HPDE6-E6E7 (cell line): ENCODE results near the gene LYPLAL1.
"Not testable (repeated sequence)": the region's sequence is repeated elsewhere in the genome, so short reads cannot be mapped to it uniquely, and the experiment has no call there.

ENCODE experiments used
- DNase-seq: peaks from one replicate; pipeline ENCODE4 v3.0.0; 2011; ENCODE audit warnings: missing footprints; ENCODE audit errors: extremely low spot score

LYPLAL1 gene

DNA sequence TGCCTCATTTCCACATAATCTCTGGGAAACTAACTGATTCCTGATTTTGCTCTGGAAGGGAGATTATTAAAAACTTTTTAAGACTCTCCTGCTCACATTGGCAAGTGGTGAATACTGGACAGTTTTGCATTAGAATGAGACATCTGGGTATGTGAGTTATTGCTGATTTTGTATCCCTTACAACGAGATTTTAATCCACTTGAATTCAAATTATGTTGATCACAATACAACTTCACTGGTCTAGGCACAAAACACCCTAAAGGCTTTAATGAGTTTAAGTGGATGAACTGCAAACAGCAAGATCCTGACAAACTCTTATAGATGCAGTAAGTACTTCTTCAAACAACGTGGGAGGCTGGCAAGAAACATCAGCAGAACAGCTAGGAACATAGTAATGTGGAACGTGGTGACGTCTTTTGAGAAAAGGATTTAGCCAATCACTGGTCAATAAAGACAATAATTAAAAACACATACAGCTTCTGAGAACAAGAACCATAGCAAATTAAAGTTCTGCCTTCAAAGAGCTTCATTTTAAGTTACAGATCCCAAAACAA, 10.2 kb upstream of the LYPLAL1 start:
- DNase-seq: no peak

GRCh38 chr1:219171192-219171935, 2.3 kb upstream of the LYPLAL1 start:
- no peak for DNase-seq

GRCh38 chr1:219172821-219173220, 857 bp upstream of the LYPLAL1 start:
- DNase-seq: no peak

DNA sequence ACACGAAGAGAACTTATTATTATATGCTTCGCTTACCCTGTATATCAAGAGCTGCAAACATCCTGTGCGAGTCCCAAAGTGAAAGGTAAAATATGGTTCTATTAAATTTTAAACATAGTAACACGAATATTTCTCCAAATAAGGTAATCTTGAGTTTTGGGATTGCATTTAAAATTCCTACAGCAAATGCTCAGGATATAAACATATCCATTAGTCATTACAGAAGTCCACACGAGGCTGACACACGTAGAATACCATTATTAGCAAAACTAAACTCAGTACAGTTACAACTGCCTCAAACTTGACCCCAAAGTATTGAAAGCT, 282 bp upstream of the LYPLAL1 start:
- DNase-seq: no peak

- no peak for DNase-seq
These were observed 958 bp downstream of the LYPLAL1 start for GRCh38 chr1:219174460-219175211.

- no peak for DNase-seq
These were observed 1.5 kb downstream of the LYPLAL1 start for GRCh38 chr1:219175212-219175564.

- no peak for DNase-seq
These were observed 2.5 kb downstream of the LYPLAL1 start for GRCh38 chr1:219176168-219176567.

GRCh38 chr1:219177363-219177762, 3.7 kb downstream of the LYPLAL1 start:
- DNase-seq: peak; percentile 57

DNA sequence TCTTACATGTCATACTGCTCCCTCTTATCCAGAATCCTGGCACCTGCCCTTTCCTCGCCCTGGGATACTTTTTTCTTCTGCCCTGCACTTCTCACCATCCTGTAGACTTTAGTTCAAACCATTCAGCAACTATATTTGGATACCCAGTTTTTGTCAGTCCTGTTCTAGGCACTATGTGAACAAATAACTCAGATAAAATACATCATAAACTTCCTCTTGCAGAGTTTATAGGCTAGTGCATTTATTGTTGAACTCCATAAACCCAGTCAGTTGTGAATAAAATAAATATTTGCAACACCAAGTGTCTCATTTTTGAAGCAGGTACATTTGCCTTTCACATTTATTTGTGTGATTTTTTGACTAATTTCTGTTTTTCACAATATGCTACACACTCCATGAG, 4.3 kb downstream of the LYPLAL1 start:
- DNase-seq: no peak

GRCh38 chr1:219179293-219179692, 5.6 kb downstream of the LYPLAL1 start:
- DNase-seq: no peak

- DNase-seq: no peak
These were observed 10.7 kb downstream of the LYPLAL1 start for GRCh38 chr1:219184337-219184736.

DNA sequence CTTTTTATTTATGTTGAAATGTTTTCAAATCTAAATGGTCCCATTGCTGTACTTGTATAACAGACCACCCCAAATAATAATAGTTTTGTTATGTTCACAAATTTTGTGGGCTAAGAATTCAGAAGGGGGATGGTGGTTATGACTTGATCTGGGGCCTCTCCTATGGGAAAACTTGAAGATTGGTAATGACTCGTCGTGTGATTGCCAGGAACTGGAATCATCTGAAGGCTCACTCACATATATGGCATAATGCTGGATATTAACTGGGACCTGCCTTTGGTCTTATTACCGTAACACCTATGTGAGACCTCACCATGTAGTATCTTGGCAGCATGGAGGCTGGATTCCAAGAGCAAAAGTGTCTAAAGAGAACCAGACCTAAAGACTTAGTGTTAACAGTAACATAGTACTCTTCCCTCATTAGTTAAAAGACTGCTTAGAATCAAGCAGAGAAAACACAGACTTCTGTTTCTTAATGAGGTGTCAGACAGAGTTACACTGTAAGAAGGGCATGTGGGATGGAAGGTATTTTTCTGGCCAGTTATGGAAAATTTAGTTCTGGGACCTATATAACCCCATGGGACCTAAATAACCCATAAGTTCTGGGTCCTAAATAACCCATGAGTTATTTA, 11.9 kb downstream of the LYPLAL1 start:
- no peak for DNase-seq

DNA sequence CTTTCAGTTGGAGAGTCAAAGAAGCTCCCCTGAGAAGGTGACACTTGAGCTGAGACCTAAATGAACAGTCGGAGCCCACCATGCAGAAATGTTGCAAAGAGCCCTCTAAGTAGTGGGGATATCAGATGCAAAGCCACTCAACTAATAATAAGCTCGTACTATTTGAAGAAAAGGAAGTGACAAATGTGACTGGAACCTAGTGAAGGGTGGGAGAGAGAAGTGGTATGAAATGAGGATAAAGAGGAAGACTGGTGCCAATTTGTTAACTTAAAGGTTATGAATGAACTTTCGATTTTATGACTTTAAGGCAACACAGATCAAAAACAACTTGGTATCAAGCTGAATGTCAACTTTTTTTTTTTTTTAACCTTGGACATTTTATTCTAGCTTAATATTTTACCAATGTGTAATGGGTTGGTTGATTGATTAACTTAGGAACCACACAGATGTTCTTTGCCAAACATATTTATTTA, 14.7 kb downstream of the LYPLAL1 start:
- DNase-seq: no peak

DNA sequence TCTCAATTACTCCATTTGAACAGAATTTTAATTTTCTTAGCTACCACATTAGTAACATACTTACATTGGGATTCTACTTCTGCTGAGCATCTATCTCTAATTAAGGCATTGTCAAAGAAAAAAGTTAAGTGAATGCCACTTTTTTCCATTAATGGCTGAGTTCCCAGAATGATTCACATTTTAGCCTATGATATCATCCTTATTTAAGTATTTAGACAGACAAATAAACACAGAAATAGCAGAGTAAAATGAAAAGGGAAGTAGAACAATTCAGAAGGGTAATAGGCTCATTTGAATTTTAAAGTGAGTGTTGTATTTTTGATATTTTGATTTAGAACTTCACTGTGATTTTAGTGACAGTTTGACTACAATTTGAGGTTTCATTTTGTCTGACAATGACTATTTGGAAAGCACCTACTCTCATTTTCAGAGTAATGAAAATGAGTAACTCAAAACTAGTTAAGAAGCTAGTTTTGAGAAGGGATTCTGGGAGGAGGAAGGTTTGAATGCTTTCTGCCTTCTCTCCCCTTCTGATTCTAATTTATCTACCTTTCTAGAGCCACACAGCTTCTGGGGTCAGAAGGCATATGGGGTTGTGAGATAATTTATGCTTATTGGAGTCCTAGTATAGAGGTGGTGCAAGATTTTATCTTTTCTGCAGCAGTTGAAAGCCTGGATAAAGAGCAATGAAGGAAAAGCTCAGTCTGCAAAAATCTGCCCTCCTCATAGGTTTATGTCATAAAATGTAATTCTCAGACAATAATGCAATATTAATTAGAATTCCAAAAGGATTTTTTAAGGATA, 15.5 kb downstream of the LYPLAL1 start:
- DNase-seq: no peak

DNA sequence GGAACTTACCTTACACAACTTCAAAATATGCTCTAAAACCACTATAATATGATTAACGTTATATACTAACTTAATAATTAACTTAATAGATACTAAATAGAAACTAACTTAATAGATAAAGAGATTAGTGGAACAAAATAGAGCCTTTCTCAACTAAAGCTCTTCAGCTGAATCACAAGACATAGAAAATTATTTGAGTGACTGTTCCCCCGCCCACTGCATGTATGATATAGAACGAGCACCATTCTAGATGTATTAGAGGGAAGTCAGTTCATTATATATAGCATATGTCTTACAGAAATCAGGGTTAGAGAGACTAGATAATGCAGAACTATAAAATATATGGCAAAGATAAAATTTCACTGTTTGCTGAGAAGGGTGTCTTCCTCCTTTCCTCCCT, 16.3 kb downstream of the LYPLAL1 start:
- no peak for DNase-seq

- no peak for DNase-seq
These were observed 16.9 kb downstream of the LYPLAL1 start for GRCh38 chr1:219190605-219191004.

DNA sequence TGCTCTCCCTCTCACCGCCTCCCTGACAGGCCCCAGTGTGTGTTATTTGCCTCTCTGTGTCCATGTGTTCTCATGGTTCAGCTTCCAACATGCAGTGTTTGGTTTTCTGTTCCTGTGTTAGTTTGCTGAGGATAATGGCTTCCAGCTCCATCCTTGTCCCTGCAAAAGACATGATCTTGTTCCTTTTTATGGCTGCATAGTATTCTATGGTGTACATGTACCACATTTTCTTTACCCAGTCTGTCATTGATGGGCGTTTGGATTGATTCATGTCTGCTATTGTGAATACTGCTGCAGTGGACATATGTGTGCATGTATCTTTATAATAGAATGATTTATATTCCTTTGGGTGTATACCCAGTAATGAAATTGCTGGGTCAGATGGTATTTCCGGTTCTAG, 22.2 kb downstream of the LYPLAL1 start:
- DNase-seq: not testable (repeated sequence)

DNA sequence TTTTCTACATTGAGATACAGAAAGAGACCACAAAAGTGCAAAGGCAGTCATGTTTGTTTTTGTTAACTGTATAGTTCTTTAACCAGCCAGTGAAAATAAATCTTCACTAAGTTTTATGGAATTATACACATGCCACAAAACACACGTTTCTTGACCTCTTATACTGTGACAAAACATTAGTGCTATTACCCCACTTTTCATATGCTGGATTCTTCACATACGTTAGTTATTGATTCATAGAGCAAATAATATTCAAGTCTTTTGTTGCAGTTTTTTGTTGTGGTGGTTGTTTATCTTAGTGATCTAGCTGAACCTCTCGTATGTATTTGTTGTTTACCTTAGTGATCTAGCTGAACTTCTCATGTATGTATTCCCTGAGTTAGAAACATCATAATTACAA, 28.0 kb downstream of the LYPLAL1 start:
- DNase-seq: no peak

GRCh38 chr1:219202567-219202966, 28.9 kb downstream of the LYPLAL1 start:
- no peak for DNase-seq

DNA sequence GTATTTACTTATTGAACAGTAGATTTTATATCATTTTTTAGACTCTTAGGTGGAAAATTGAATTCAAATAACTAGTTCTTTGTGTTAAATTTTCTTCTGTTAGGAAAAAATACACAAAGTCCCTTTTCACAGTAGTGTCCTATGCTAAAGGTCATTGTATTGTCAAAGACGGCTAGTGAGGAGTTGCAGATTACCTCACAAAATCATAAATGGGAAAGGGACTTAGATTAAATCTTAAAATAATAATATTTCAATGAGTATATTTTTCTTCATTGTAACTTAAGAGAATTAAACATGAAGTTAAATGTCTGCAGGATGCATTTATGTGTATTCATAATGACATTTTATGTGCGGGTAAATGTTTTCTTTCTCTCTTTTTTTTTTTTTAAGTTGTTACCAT, 32.7 kb downstream of the LYPLAL1 start:
- DNase-seq: no peak

- DNase-seq: no peak
These were observed 35.9 kb downstream of the LYPLAL1 start for GRCh38 chr1:219209578-219209977.

DNA sequence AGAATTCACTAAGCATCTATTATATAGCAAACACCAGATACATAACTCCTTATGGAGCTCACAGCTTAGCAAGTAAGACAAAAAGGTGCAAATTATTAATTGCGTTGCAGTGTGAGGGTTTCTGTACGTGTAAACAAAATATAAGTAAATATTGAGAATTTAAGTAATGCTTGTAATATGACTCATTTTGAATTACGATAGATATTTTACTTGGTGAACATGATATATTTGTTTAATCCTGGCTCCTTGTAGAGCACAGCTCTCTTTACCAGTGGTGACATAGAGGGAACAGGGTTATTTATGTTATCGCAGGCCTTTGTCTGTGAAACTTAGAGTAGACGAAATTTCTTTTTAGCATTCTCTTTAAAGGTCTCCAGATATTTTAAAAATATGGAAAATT, 36.4 kb downstream of the LYPLAL1 start:
- no peak for DNase-seq
